Measurements from ENCODE around the gene FGF2. TPM values are rescaled to one million over a fixed set of nuclear protein-coding genes. Genes with fewer than 3 reads are reported as not detected.

Gene FGF2
- total RNA-seq, 1 experiment from 2014 or later, result 115 TPM

DNA sequence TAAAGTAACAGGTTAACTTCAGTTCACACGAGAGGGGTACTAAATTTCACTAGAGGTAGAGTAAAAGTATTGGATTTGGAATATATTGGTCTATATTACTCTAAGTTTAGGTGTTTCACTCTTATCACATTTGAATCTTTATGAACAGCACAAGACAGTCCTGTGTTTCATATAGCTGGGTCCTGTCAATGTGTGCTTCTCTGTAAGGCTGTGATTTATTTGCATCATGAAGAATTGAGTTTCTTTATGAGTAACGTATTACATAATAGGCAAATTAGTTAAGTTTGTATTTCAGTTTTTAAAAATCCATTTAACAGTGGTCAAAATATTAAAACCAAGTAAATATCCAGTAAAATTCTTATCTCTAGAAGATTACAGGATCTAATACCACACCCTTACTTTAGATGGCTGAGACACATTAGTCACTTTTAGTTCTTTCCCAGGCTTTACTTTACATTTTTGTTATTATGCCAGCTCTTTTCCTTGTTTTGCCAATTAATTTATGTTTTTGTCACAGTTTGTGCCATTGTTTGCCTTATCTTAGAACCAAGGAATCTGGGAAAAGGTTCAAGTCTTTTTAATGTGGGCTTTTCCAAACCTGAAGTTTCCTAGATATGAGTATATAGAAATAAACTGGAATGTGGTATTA lies 63.6 kb downstream of the FGF2 start:
- H3K9me3 Mint-ChIP-seq, result no peaks in the 10 kb centered on the region
- no peak overlapping the region for H3K4me3 Mint-ChIP-seq
- H3K27me3 Mint-ChIP-seq (ENCODE audit: low read depth), result no peaks in the 10 kb centered on the region
- no peak for DNase-seq (ENCODE audit: low spot score)
- H3K27ac Mint-ChIP-seq, result no peak overlapping the region
- ChIA-PET POLR2A (no interaction called here), CTCF (interaction anchor here (1.1 kb wide), 1 partner anchor 133 kb away, joined by 3 read pairs; no protein-coding TSS in a partner anchor)
- TF ChIP-seq CREB1 (CRISPR knock-in tag; IDR thresholded peaks at IDR 0.05), result no peak
- TF ChIP-seq, protein P1, sequence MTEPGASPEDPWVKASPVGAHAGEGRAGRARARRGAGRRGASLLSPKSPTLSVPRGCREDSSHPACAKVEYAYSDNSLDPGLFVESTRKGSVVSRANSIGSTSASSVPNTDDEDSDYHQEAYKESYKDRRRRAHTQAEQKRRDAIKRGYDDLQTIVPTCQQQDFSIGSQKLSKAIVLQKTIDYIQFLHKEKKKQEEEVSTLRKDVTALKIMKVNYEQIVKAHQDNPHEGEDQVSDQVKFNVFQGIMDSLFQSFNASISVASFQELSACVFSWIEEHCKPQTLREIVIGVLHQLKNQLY (CRISPR knock-in tag; IDR thresholded peaks at IDR 0.05), result no peak
- no peak for TF ChIP-seq ZBTB21 (CRISPR knock-in tag; IDR thresholded peaks at IDR 0.05; ENCODE audit: borderline replicate concordance)
- TF ChIP-seq, protein P2, sequence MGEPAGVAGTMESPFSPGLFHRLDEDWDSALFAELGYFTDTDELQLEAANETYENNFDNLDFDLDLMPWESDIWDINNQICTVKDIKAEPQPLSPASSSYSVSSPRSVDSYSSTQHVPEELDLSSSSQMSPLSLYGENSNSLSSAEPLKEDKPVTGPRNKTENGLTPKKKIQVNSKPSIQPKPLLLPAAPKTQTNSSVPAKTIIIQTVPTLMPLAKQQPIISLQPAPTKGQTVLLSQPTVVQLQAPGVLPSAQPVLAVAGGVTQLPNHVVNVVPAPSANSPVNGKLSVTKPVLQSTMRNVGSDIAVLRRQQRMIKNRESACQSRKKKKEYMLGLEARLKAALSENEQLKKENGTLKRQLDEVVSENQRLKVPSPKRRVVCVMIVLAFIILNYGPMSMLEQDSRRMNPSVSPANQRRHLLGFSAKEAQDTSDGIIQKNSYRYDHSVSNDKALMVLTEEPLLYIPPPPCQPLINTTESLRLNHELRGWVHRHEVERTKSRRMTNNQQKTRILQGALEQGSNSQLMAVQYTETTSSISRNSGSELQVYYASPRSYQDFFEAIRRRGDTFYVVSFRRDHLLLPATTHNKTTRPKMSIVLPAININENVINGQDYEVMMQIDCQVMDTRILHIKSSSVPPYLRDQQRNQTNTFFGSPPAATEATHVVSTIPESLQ (CRISPR knock-in tag; IDR thresholded peaks at IDR 0.05), result no peak
- TF ChIP-seq, protein P3, sequence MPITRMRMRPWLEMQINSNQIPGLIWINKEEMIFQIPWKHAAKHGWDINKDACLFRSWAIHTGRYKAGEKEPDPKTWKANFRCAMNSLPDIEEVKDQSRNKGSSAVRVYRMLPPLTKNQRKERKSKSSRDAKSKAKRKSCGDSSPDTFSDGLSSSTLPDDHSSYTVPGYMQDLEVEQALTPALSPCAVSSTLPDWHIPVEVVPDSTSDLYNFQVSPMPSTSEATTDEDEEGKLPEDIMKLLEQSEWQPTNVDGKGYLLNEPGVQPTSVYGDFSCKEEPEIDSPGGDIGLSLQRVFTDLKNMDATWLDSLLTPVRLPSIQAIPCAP (CRISPR knock-in tag; IDR thresholded peaks at IDR 0.05), result no peak
- TF ChIP-seq, protein P4, sequence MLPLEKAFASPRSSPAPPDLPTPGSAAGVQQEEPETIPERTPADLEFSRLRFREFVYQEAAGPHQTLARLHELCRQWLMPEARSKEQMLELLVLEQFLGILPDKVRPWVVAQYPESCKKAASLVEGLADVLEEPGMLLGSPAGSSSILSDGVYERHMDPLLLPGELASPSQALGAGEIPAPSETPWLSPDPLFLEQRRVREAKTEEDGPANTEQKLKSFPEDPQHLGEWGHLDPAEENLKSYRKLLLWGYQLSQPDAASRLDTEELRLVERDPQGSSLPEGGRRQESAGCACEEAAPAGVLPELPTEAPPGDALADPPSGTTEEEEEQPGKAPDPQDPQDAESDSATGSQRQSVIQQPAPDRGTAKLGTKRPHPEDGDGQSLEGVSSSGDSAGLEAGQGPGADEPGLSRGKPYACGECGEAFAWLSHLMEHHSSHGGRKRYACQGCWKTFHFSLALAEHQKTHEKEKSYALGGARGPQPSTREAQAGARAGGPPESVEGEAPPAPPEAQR (CRISPR knock-in tag; IDR thresholded peaks at IDR 0.05), result no peak
- TF ChIP-seq SMAD4 (CRISPR knock-in tag; IDR thresholded peaks at IDR 0.05), result no peak
- TF ChIP-seq, protein P5, sequence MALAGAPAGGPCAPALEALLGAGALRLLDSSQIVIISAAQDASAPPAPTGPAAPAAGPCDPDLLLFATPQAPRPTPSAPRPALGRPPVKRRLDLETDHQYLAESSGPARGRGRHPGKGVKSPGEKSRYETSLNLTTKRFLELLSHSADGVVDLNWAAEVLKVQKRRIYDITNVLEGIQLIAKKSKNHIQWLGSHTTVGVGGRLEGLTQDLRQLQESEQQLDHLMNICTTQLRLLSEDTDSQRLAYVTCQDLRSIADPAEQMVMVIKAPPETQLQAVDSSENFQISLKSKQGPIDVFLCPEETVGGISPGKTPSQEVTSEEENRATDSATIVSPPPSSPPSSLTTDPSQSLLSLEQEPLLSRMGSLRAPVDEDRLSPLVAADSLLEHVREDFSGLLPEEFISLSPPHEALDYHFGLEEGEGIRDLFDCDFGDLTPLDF (CRISPR knock-in tag; IDR thresholded peaks at IDR 0.05), result no peak
- TF ChIP-seq, protein P6, sequence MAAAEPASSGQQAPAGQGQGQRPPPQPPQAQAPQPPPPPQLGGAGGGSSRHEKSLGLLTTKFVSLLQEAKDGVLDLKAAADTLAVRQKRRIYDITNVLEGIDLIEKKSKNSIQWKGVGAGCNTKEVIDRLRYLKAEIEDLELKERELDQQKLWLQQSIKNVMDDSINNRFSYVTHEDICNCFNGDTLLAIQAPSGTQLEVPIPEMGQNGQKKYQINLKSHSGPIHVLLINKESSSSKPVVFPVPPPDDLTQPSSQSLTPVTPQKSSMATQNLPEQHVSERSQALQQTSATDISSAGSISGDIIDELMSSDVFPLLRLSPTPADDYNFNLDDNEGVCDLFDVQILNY (CRISPR knock-in tag; IDR thresholded peaks at IDR 0.05), result no peak
- TF ChIP-seq, protein P7, sequence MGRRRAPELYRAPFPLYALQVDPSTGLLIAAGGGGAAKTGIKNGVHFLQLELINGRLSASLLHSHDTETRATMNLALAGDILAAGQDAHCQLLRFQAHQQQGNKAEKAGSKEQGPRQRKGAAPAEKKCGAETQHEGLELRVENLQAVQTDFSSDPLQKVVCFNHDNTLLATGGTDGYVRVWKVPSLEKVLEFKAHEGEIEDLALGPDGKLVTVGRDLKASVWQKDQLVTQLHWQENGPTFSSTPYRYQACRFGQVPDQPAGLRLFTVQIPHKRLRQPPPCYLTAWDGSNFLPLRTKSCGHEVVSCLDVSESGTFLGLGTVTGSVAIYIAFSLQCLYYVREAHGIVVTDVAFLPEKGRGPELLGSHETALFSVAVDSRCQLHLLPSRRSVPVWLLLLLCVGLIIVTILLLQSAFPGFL (CRISPR knock-in tag; IDR thresholded peaks at IDR 0.05; ENCODE audit: borderline replicate concordance), result no peak
- no peak for TF ChIP-seq MXD4 (CRISPR knock-in tag; IDR thresholded peaks at IDR 0.05; ENCODE audit: borderline replicate concordance)
- no peak for TF ChIP-seq MYBL2 (CRISPR knock-in tag; IDR thresholded peaks at IDR 0.05)
- no peak for TF ChIP-seq NR1H2 (CRISPR knock-in tag; IDR thresholded peaks at IDR 0.05)
- H3K4me1 Mint-ChIP-seq, result no peaks in the 10 kb centered on the region; the same call in 1 of the 2 replicates
- peaks cover 46% of the 10 kb centered on the region for H3K36me3 Mint-ChIP-seq
- ATAC-seq, result no peak

DNA sequence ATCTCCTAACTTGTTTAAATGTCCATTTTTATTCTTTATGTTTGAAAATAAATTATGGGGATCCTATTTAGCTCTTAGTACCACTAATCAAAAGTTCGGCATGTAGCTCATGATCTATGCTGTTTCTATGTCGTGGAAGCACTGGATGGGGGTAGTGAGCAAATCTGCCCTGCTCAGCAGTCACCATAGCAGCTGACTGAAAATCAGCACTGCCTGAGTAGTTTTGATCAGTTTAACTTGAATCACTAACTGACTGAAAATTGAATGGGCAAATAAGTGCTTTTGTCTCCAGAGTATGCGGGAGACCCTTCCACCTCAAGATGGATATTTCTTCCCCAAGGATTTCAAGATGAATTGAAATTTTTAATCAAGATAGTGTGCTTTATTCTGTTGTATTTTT lies 68.2 kb downstream of the FGF2 start:
- peak overlapping the region; percentile 28; the same call in 1 of the 2 replicates for H3K27ac Mint-ChIP-seq
- DNase-seq (ENCODE audit: low spot score) (no peak), ATAC-seq (peak; percentile 44; the same call in 1 of the 2 replicates)
- H3K27me3 Mint-ChIP-seq (ENCODE audit: low read depth), result no peaks in the 10 kb centered on the region
- ChIA-PET CTCF (interaction anchor here (0.7 to 2.1 kb wide), 3 partner anchors 9 to 163 kb away, joined by 4 to 8 read pairs (median 4); partner anchors contain the start of gene BBS12), POLR2A (no interaction called here)
- H3K36me3 Mint-ChIP-seq, result peaks cover 54% of the 10 kb centered on the region
- peaks cover 11% of the 10 kb centered on the region for H3K9me3 Mint-ChIP-seq
- H3K4me1 Mint-ChIP-seq, result peaks cover 4% of the 10 kb centered on the region
- no peak overlapping the region for H3K4me3 Mint-ChIP-seq
- TF ChIP-seq RORB (CRISPR knock-in tag; IDR thresholded peaks at IDR 0.05), result no peak
- TF ChIP-seq, protein P8, sequence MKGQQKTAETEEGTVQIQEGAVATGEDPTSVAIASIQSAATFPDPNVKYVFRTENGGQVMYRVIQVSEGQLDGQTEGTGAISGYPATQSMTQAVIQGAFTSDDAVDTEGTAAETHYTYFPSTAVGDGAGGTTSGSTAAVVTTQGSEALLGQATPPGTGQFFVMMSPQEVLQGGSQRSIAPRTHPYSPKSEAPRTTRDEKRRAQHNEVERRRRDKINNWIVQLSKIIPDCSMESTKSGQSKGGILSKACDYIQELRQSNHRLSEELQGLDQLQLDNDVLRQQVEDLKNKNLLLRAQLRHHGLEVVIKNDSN (CRISPR knock-in tag; IDR thresholded peaks at IDR 0.05), result no peak
- TF ChIP-seq, protein P9, sequence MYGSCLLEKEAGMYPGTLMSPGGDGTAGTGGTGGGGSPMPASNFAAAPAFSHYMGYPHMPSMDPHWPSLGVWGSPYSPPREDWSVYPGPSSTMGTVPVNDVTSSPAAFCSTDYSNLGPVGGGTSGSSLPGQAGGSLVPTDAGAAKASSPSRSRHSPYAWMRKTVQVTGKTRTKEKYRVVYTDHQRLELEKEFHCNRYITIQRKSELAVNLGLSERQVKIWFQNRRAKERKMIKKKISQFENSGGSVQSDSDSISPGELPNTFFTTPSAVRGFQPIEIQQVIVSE (CRISPR knock-in tag; IDR thresholded peaks at IDR 0.05; ENCODE audit: borderline replicate concordance), result no peak
- TF ChIP-seq, protein P10, sequence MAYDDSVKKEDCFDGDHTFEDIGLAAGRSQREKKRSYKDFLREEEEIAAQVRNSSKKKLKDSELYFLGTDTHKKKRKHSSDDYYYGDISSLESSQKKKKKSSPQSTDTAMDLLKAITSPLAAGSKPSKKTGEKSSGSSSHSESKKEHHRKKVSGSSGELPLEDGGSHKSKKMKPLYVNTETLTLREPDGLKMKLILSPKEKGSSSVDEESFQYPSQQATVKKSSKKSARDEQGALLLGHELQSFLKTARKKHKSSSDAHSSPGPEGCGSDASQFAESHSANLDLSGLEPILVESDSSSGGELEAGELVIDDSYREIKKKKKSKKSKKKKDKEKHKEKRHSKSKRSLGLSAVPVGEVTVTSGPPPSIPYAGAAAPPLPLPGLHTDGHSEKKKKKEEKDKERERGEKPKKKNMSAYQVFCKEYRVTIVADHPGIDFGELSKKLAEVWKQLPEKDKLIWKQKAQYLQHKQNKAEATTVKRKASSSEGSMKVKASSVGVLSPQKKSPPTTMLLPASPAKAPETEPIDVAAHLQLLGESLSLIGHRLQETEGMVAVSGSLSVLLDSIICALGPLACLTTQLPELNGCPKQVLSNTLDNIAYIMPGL (CRISPR knock-in tag; IDR thresholded peaks at IDR 0.05), result no peak
- TF ChIP-seq ZNF232 (CRISPR knock-in tag; IDR thresholded peaks at IDR 0.05), result no peak
- TF ChIP-seq, protein P11, sequence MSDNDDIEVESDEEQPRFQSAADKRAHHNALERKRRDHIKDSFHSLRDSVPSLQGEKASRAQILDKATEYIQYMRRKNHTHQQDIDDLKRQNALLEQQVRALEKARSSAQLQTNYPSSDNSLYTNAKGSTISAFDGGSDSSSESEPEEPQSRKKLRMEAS (CRISPR knock-in tag; IDR thresholded peaks at IDR 0.05), result no peak
- no peak for TF ChIP-seq MYBL2 (CRISPR knock-in tag; IDR thresholded peaks at IDR 0.05)
